ENCODE measurements around the gene ACTN1.

Gene ACTN1

DNA sequence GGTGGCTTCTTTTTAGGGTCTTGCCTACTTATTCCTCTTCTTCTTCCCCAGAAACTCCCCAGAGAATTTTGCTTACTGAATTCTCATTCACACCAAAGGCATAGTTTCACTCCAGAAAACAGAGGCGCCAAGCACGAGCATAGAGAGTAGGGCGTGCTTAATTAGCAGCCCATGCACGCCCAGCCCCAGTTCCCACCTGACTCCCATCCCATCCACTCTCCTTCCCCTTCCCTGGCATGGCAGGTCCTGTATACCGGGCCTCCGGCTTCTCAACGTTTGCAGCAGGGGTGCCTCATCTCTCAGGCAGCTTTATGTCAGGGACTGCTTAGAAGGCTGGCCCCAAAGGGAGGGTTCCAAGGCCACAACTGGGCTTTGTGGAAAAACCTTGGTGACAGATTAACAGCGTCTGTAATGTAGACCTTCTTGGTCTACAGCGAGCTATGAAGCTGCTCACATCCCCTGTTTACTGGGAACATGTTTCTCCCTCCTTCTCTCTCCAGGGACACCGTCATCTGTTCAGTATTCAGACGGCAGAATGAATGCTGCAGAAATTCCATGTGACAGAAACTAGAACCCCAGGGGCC is 62.7 kb downstream of the ACTN1 start:
- no peak for DNase-seq (ENCODE audit: low spot score)

DNA sequence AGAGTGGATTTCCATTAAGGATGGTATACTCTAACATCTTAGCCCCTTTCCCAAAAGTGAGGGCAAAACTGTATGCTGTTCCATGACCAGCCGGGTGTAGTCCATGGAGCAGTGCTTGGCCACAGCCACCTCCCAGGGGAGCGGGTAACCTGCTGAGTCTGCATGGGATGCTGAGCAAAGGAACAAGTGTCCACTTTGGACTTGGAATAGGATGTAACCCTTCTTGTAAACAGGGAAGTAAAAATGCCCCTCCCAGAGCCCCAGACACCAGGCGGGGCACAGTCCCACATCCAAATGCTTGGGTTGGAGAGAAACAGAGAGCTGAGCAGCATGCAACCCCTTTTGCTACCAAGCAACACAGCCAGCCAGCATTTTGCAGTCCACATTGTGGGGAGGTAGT is 65.6 kb downstream of the ACTN1 start:
- DNase-seq (ENCODE audit: low spot score), result no peak

DNA sequence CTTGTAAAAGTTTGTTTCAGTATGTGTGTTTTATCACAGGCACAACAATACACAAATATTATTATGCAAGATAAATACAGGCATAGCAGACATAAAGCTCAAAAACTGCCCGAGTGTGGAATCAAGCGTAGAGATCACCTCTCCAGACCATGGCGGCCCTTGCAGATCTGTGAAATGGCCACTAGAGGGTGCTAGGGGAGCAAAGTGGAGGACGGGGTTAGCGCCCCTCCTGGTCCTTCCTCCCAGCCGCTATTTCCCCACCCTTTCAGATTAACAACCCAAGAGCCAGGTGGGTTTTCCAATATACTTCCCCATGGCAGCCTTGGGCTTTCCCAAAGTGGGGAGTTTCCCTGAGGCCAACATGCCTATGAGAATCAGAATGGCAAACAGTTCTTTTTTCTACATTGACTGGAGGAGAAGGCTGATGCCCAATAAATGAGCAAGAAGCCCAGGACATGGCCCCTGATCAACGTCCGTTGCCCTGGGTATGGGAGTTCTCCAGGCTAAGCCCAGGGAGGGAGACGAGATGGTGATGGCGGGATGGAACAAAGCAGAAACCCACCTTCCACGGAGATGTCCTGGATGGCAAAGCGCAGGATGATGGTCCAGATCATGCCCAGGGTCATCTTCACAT is 67.4 kb downstream of the ACTN1 start:
- peak; percentile 86 for DNase-seq (ENCODE audit: low spot score)

DNA sequence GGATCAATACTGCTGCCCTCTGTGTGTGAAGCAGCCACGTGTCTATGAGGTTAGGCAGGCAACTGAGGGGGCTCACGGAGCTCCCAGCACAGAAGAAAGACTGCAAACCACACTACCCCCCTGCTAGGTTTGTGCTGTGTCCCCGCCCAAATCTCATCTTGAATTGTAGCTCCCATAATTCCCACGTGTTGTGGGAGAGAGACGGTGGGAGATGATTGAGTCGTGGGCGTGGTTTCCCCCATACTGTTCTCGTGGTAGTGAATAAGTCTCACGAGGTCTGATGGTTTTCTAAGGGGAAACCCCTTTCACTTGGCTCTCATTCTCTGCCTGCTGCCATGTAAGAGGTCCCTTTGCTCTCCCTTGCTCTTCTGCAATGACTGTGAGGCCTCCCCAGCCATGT is 68.6 kb downstream of the ACTN1 start:
- DNase-seq (ENCODE audit: low spot score), result no peak

DNA sequence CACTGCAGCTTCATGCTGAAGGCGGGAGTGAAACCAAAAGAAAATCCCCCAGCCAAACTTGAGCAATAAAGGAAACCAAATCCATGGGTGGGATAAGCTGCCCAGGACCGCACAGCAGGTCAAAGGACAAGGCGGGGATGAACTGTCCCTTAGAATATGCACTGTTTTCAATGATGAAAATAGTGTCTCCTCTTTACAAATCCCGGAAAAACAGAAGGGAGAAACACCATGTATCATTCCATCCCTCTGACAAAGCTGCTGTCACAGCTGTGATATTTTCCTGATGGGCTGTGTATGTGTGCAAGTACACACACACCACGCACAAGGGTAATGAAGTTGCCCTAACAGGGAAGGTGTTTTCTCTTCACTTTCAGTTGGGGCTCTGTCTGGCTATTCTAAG is 70.3 kb downstream of the ACTN1 start:
- no peak for DNase-seq (ENCODE audit: low spot score)

DNA sequence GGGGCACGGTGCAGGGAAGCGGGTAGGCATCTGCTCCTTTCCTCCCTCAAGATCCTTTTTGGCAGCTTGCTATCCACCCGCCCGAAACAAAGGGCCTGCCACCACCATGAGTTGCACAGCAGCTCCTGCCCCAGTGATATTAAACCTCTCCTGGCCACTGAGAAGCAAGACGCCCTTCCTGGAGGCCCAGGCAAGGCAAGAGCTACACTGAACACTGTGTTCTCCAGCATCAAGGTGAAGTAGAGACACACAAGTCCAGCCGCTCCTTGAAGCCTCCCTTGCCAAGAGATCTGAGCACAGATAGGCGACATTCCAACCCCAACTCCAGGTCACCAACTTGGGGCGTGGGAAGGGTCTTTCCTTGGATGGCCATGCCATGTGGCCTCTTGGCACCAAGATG is 70.9 kb downstream of the ACTN1 start:
- DNase-seq (ENCODE audit: low spot score), result no peak

DNA sequence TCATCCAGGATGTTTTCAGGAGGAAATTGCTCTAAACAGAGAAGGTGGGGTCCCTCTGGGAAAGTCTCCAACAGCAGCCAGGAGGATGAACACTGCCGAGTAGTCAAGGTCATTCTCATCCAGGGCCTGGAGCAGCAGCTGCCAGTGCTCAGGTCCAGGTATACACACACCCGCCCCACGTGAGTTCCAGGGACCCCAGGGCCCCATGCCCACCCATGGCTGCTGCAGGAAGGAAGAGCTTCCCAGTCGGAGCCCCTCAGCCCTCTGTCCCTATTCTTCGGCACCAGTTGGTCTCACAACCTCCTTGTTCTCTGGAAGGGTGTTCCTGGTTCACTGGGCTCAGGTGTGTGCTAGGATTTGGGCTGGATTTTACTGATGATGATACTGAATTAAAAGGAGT is 72.7 kb downstream of the ACTN1 start:
- DNase-seq (ENCODE audit: low spot score), result no peak

DNA sequence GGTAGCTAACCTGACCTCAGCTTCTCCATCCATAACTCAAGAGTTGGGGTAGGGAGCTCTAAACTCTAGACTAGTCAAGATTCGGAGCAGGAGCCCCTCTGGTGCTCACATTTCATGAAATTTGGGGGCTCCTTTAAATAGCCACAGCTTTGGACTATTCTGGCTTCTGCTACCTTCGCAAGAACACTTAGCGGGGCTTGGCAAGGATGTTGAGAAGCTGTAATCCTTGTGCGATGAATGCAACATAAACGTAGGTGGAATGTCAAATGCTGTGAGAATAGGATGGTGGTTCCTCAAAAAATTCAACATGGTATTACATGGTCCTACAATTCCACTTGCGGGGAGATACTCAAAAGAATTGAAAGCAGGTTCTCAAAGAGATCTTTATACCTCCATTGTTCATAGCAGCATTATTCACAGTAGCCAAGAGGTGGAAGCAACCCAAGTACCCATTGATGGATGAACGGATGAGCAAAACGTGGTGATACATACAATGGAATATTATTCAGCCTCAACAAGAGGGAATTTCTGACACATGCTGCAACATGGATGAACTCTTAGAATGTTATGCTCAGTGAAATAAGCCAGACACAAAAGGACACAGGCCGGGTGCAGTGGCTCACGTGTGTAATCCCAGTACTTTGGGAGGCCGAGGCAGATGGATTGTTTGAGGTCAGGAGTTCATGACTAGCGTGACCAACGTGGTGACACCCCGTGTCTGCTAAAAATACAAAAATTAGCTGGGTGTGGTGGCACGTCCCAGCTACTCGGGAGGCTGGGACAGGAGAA is 73.8 kb downstream of the ACTN1 start:
- DNase-seq (ENCODE audit: low spot score), result no peak

DNA sequence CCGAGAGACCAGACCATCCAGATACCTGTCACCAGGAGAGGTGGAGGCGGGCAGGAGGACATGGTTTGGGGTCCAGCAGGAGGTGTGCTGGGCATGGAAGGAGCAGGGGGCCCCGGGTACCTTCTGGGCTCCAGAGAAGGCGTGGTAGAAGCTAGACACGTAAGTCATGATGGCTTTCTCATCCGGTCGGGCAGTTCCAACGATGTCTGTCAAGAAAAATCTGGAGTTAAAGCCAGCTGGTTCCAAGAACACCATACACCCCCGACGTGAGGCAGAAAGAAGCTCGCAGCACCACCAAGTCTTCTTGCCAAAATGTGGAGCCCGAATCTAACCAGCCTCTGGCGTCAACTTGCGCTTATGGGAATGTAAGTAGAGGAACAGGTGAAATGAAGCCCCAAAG is 76.7 kb downstream of the ACTN1 start:
- DNase-seq (ENCODE audit: low spot score), result no peak

DNA sequence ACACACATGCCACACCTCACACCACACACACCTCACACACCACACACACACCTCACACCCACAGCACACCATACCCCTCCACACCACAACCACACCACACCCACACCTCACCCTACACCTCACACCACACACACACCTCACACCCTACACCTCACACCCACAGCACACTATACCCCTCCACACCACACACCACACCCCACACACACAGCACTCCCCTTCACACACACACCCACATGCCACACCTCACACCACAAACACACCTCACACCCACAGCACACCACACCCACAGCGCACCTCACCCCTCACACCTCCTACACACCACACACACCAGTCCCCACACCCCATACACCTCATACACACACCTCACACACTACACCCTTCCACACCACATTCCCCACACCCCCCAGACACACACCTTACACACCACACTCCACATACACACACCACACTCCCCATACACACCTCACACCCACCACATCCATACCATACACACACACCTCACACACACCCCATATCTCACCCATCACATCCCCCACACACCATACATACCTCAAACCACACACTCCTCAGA is 80.0 kb downstream of the ACTN1 start:
- no peak for DNase-seq (ENCODE audit: low spot score)

DNA sequence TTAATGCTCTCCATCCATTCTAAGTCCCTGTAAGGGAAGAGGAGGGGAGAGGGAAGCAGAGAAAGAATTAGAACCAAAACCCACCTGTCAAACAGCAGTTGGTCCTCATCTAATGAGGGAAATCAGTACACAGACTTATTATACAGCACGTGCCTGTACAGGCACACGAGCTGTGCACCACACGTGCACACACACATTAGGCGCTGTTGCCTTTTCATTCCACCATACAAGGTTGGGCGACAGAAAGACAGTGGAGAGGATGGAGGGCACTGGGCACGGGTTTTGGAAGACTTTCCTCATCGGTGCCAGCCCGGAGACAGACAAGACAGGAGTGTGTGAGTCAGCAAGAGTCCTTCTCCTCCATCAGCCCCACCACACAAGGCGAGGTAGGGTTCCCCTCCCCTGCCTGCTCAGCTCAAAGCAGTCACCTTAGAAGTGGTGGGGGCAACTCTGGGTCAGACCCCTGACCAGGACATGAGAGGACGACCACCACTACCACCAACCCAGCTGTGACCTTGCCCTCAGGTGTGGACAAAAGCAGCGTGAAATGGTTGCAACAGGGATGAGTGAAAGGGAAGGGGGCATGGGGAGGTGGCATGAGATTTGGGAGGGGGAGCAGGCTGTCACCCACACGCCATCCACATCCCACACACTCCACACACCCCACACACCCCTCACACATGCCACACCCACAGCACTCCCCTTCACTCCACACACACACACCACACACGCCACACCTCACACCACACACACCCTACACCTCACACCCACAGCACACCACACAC is 80.7 kb downstream of the ACTN1 start:
- no peak for DNase-seq (ENCODE audit: low spot score)

DNA sequence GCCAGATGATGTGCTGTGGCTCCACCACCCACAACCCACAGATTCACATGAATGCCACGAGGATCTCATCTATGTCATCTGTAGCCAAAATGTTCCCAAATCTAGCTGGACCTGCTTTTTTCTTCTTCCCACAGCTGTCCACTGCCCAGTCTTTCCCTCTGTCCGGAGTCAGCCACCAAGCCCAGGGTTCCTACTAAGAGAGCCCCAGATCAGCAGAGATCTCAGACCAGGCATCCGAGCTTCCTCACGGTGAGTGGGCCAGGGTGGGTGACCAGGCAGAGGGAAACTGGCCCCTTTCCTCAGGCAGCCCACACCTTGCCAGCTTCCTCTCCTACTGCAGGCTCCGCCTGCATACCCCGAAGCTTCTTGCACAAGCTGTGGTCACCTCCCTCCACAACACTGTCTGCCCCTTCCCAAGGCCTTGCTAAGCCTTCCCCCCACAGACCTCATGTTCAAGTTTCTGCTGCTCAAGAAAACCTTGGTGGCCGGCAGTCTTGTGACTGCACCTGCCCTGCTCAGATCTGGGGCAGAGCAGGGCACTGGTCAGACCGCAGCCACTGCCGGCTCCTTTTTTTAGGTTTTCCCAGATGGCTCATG is 81.4 kb downstream of the ACTN1 start:
- no peak for DNase-seq (ENCODE audit: low spot score)

DNA sequence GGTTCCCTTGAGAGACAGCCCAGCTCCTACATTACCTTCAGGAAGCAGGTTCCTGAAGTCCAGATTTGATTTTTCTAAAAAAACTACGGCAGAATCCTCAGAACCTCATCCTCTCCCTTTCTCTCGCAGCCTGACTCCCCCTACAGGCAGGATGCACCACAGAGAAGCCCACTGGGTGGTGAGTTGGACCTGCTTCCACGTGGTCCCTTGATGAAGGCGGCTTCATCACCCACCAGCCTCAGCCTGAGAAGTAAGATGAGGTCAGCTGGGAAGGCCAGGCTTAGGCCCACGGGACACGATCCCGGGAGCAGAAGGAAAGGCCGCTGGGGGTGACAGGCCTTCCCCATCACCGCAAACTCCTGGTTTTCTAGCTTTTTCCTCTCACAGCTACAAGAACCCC is 83.0 kb downstream of the ACTN1 start:
- no peak for DNase-seq (ENCODE audit: low spot score)

DNA sequence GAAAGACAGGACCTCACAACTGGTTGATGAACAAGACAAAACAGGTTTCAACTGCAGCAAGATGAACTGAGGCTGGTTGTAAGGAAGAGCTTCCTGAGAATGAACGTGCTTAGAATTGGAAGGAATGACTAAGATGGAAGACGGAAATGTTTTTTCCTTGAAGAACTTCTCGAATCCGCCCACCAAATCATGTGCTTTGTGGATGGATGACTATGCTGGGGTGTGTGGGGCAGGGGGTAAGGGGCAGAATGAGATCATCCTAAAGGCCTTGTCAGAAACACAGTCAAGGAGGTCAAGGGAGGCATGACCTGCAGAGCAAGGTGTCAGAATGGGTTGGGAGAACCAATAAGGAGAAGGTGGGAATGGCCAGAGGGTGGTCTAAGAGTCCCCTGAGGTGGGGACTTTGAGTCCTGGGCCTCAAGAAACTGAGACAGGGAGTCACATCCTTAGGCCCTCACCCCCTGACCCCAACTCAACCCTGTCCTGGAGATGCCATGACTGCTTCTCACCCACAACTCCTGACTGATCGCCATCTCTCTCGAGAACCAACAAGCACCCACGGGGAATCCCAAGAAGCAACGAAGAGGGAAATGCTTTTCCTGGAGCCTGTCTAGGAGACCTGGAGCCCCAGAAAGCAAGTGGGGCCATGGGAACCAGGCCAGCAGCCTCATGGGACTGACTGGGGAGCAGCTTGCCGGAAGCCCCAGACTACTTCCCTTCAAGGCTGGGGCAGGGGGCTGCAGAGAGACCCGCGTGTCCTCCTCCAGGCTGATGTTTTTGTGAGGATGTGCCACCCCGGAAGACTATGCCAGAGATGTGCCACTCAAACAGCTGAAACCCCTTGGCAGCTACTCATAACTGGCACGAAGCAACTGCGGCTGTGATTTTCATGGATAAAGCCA is 84.0 kb downstream of the ACTN1 start:
- no peak for DNase-seq (ENCODE audit: low spot score)

DNA sequence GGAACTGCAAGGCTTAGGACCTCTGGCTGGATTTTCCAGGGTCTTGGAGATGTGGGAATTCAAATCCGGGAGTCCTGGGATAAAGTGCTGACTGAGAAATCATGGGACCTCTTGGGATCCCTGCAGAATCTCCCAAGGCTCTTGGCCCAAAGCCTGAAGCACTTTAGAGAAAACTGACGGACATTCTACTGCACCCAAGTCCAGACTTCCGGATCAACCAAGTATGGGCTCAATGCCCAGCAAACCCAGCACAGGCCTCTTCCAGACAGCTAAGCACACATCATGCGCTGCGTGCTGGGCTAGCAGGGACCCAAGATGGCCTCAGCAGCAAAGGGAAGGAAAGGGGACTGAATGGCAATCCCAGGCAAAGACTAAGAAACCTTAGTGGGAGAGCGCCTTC is 85.0 kb downstream of the ACTN1 start:
- no peak for DNase-seq (ENCODE audit: low spot score)

DNA sequence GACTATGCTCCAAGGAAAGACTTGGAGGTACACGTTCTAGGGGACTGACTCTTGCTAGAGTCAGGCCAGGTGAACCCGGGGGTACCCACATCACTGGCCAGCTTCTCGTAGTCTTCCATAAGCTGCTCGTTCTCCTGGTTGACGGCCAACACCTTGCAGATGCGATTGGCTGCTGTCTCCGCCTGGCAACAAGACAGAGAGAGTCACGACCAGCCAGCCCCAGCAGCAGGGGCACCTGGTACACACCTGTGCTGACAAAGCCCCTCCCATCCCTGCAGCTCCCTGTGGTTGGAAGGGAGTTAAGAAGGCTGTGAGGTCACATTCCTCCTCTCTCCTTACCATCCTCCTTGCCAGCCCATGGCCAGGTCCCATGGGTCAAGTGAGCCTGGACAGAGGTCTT is 85.5 kb downstream of the ACTN1 start:
- no peak for DNase-seq (ENCODE audit: low spot score)

DNA sequence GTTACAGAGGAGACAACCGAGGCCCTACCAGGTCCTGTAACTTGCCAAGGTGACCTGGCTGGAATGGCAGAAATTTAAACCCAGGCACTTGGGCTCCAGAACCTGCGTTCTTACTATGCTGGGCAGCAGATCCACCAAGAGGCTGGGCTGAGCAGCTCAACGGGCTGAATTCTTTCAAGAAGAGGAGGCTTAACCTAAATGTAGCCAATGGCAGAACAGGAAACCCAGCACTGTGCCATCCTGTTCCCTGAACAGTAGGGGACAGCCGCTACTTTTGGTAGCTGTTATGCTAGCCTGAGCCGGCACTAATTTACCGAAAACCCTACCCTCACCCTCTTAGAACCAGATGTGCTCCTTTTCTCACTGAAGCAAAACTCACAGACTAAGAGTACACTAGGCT is 86.1 kb downstream of the ACTN1 start:
- no peak for DNase-seq (ENCODE audit: low spot score)

DNA sequence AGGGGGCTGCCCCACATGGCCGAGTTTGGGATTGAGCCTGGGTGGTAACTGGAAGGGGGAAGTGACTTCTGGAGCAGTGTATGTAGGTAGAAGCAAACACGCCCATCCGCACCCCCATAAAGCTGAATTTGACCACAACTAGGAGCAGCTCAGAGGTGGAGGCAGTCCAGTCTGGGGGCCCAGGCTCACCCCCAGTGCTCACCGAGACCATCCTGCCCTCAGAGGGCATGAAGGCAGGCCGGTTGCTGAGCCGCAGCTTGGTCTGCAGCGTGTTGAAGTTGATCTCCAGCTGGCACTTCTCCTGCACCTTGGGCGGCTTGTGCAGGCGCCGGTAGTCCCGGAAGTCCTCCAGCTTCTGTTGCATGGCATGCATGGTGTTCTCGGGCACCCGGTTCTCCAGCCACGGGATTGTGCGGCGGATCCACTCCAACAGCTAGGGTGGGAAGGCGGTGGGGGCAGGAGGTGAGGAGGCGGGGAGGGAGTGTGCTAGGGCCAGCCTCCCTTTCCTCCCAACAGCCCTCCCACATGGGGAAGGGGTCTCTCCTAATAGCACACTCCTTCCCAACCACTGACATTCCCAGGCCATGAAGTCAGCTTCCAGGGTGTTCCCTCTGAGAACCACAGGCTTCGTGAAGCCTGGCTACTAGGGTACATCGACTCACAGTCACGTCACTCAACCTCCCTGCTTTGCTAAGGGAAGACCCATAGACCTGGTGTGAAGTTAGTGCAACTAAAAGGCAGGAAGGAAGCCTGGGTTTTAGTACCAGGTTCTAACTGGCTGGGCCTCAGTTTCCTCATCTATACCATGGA is 87.0 kb downstream of the ACTN1 start:
- no peak for DNase-seq (ENCODE audit: low spot score)

DNA sequence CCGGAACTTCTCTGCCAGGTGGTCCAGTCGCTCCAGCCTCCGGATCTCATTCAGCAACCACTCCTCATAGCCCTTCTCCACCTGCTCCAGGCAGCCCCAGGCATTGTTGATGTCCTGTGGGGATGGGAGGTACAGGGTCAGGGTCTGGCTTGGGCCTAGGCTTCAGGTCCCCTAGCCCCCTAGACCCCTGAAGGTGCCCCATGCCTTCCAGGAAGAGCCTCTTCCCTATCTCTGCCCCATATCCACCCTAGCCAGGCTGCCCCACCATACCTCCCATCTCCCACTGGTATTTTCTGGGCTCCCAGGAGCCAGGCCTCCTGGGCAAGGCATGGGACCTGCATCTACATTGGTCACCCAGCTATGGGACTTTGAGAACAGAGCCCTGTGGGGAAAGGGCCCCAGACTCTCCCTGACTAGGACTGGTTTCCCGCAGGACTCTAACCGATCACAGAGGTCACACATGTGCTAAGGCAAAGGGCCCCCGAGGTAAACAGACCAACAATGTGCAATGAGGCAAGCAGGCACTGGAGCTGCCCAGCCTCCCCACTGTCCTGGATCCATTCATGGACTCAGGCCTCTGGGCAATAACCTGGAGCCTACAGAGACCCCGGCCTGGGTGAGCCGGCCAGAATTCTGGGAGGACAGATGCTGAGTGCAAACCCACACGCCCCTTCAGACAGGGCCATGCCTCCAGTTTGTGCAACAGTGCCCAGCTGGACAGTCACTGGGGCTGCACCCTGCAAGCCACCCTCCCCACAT is 88.8 kb downstream of the ACTN1 start:
- no peak for DNase-seq (ENCODE audit: low spot score)

All from HuH-7 (cell line).